Astrocyte of the hippocampus (primary cell): Measurements from ENCODE around the gene TMCC1.

Experiments used
- DNase-seq: peaks from one replicate; pipeline ENCODE4 v3.0.0; 2011; ENCODE audit warnings: low read depth, low spot score

The TMCC1 gene

GRCh38 chr3:129598484-129598883 lies 295.0 kb downstream of the TMCC1 start:
- no peak for DNase-seq

GRCh38 chr3:129598000-129598381 lies 295.5 kb downstream of the TMCC1 start:
- peak; percentile 55 for DNase-seq
